ENCODE data around the gene NOTCH2. TPM values are rescaled to one million over a fixed set of nuclear protein-coding genes. Genes with fewer than 3 reads are reported as not detected.

NOTCH2 gene
- total RNA-seq, 1 donor from 2014 or later = 3.5 TPM

DNA sequence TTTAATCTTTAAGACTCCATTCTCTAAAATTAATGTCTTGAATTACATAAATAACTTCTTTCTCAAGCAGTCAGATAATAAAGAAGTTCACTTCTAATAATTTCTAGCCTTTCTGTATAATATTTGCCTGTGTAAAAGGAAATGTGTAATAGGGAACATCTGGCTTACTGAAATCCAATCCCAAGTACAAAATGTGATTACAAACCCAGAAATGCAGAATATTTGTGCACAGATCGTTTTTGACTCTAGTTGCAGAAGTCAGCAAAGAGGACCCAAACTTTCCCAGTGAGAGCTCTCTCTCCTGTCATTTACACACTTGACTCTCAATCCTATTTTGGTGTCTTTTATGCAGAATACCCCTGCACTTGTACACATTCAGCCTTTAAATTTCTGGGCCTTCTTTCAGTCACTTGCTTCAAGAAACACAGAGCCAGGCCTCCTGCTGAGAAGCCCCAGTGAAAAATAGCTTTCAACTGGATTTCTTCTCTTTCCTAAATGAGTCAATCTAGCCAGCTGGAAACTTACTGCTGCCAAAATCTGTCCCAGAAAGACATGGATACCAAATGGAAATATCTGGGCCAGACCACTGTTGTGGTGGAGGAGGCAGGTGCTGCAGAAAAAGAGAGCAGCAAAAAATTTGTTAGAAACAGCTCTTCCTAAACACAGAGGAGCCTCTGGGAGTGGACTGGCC lies 104.6 kb downstream of the NOTCH2 start:
- Mint-ChIP-seq H3K36me3 (ENCODE audit: unreplicated experiment) (no peaks in the 10 kb centered on the region), H3K9me3 (ENCODE audit: unreplicated experiment) (no peaks in the 10 kb centered on the region), H3K27ac (ENCODE audit: unreplicated experiment) (no peak overlapping the region), H3K4me1 (ENCODE audit: low read depth, unreplicated experiment) (peaks cover 5% of the 10 kb centered on the region), H3K27me3 (ENCODE audit: unreplicated experiment) (no peaks in the 10 kb centered on the region), H3K4me3 (ENCODE audit: unreplicated experiment) (no peak overlapping the region)
- TF ChIP-seq, protein P1, sequence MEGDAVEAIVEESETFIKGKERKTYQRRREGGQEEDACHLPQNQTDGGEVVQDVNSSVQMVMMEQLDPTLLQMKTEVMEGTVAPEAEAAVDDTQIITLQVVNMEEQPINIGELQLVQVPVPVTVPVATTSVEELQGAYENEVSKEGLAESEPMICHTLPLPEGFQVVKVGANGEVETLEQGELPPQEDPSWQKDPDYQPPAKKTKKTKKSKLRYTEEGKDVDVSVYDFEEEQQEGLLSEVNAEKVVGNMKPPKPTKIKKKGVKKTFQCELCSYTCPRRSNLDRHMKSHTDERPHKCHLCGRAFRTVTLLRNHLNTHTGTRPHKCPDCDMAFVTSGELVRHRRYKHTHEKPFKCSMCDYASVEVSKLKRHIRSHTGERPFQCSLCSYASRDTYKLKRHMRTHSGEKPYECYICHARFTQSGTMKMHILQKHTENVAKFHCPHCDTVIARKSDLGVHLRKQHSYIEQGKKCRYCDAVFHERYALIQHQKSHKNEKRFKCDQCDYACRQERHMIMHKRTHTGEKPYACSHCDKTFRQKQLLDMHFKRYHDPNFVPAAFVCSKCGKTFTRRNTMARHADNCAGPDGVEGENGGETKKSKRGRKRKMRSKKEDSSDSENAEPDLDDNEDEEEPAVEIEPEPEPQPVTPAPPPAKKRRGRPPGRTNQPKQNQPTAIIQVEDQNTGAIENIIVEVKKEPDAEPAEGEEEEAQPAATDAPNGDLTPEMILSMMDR (IDR thresholded peaks at IDR 0.05; ENCODE audit: partially characterized antibody, unreplicated experiment) = no peak
- DNase-seq = no peak

DNA sequence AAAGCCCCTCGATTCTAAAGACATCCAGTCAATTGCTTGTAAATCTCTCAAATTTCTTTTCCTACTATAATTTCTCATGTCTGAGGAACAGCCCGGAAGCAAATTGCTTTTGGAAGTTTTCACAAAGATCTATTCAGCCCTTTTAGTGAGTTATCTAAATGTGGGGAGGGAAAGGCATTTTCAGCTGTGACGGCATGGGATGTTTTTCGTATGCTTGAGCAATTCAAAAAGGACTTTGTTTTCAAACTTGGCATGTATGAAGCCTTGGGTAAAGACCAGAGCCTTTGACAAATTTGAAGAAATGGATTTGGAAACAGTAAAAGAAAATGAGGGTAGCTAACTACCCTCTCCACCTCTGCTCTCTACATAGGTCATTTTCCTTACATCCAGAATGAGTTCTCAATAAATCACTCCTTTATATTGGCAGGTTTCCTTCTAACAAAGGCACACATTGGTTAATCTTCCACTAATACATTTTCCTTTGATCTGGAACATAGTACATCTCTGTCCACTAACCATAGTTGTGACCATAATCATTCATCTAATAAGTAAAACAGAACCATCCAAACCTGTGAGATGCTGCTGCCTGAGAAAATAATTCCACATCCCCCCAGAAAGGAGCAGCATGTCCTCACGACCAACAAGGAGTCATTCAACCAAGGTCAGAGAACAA lies 107.0 kb downstream of the NOTCH2 start:
- no peak overlapping the region for H3K27ac Mint-ChIP-seq (ENCODE audit: unreplicated experiment)
- no peak overlapping the region for H3K4me3 Mint-ChIP-seq (ENCODE audit: unreplicated experiment)
- no peaks in the 10 kb centered on the region for H3K27me3 Mint-ChIP-seq (ENCODE audit: unreplicated experiment)
- peaks cover 5% of the 10 kb centered on the region for H3K4me1 Mint-ChIP-seq (ENCODE audit: low read depth, unreplicated experiment)
- TF ChIP-seq, protein P1 (IDR thresholded peaks at IDR 0.05; ENCODE audit: partially characterized antibody, unreplicated experiment) = no peak
- DNase-seq = no peak
- no peaks in the 10 kb centered on the region for H3K9me3 Mint-ChIP-seq (ENCODE audit: unreplicated experiment)
- no peaks in the 10 kb centered on the region for H3K36me3 Mint-ChIP-seq (ENCODE audit: unreplicated experiment)

DNA sequence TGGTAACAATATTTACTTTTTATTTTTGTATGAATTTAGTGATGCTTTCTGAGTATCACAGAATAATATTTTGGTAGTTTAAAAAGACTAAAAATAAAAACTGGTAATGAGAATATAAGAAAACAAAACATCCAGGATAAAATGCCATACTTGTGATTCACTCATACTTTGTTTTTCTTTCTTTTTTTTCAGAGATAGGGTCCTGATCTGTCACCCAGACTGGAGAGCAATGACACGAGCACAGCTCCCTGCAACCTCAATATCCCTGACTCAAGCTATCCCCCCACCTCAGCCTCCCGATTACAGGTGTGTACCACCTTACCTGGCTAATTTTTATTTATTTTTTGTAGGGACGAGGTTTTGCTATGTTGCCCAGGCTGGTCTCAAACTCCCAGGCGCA lies 109.0 kb downstream of the NOTCH2 start:
- Mint-ChIP-seq H3K36me3 (ENCODE audit: unreplicated experiment) (no peaks in the 10 kb centered on the region), H3K4me3 (ENCODE audit: unreplicated experiment) (no peak overlapping the region), H3K27me3 (ENCODE audit: unreplicated experiment) (no peaks in the 10 kb centered on the region), H3K4me1 (ENCODE audit: low read depth, unreplicated experiment) (peaks cover 5% of the 10 kb centered on the region), H3K9me3 (ENCODE audit: unreplicated experiment) (no peaks in the 10 kb centered on the region), H3K27ac (ENCODE audit: unreplicated experiment) (no peak overlapping the region)
- TF ChIP-seq, protein P1 (IDR thresholded peaks at IDR 0.05; ENCODE audit: partially characterized antibody, unreplicated experiment) = no peak
- no peak for DNase-seq

DNA sequence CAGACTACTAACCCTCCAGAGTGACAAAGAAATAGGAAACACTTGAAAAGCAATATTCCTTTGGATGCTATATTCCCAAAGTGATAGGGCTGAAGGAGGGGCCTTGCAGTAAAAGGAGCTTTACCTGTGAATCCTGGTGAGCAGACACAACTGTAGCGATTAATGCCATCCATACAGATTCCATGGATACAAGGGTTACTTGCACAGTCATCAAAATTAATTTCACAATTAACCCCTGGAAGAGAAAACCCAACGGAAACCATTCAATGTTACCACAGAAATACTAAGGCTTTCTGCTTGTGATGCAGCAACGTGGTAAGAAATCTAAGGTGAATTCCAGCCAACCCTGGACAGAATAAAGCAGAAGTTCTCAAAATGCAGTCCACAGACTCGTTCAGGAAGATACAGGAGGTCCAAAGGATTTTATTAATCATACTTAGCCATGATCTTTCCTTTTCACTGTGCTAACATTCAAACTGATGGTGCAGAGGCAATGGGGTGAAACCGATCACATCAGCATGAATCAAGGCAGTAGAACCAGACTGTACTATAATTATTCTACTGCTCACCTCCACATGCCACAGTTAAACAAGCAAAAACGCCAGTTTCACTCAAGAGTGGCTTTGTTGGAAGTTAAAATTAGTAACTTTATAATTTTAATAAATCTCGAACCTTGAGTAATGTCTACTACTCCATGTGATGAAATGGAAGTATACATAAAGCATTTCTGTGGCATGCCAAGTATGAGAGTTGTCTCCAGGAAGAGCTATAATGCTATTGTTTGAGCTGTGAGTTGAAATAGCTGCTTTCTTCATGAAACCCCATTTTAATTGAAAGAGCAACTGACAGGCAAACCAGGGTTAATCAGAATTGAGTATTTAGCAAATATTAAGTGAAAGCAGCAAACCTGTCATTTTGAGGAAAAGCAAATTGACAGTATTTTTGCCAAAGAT lies 109.9 kb downstream of the NOTCH2 start:
- Mint-ChIP-seq H3K4me3 (ENCODE audit: unreplicated experiment) (no peak overlapping the region), H3K36me3 (ENCODE audit: unreplicated experiment) (no peaks in the 10 kb centered on the region), H3K27me3 (ENCODE audit: unreplicated experiment) (no peaks in the 10 kb centered on the region), H3K4me1 (ENCODE audit: low read depth, unreplicated experiment) (peaks cover 10% of the 10 kb centered on the region), H3K9me3 (ENCODE audit: unreplicated experiment) (no peaks in the 10 kb centered on the region), H3K27ac (ENCODE audit: unreplicated experiment) (no peak overlapping the region)
- TF ChIP-seq, protein P1 (IDR thresholded peaks at IDR 0.05; ENCODE audit: partially characterized antibody, unreplicated experiment) = no peak
- no peak for DNase-seq

Measured in glutamatergic neuron (in vitro differentiated cells).